ENCODE results near the gene CDH20.

DNA sequence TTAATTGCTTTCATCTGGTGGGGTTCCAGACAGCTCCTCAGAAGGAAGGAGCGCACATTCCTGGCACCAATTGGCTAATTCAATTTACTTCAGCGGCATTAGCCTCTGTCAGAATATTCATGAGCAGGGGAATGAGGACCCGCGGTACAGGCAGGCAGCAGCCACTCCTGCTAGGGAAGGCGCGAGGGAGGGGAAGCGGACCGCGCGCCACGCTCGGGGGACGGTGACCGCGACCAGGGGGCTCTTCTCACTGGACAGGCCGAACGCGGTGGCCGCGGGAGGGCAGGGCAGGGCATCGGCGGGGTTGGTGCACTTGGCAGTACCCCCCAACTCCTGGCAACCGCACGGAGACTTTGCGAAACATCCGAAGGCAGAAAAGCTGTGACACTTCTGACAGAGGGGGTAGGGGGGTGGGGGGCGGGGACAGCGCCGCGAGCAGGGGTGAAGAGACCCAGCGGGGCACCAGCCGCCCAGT is at the start of gene CDH20:
- TF ChIP-seq, protein P1, sequence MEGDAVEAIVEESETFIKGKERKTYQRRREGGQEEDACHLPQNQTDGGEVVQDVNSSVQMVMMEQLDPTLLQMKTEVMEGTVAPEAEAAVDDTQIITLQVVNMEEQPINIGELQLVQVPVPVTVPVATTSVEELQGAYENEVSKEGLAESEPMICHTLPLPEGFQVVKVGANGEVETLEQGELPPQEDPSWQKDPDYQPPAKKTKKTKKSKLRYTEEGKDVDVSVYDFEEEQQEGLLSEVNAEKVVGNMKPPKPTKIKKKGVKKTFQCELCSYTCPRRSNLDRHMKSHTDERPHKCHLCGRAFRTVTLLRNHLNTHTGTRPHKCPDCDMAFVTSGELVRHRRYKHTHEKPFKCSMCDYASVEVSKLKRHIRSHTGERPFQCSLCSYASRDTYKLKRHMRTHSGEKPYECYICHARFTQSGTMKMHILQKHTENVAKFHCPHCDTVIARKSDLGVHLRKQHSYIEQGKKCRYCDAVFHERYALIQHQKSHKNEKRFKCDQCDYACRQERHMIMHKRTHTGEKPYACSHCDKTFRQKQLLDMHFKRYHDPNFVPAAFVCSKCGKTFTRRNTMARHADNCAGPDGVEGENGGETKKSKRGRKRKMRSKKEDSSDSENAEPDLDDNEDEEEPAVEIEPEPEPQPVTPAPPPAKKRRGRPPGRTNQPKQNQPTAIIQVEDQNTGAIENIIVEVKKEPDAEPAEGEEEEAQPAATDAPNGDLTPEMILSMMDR (conservative IDR thresholded peaks at IDR 0.05 in 1 of 2, IDR thresholded peaks at IDR 0.05 in 1 of 2; ENCODE audit: low read depth in 1 of 2, low read length in 2 of 2), result no peak
- TF ChIP-seq EZH2 (IDR thresholded peaks at IDR 0.05; ENCODE audit: low read length, missing control alignments), result no peak

Measured in fibroblast of lung (primary cell).